HCT116 (cell line): ENCODE measurements around the gene HOXB1. TPM values are rescaled to one million over a fixed set of nuclear protein-coding genes. Genes with fewer than 3 reads are reported as not detected.

ENCODE experiments used
- ATAC-seq: fragments of 200-7000 bp; cut with Tn5 transposase; 2 replicates; pipeline ENCODE4 v1.9.1; 2020; ENCODE audit warnings: mild to moderate bottlenecking, moderate library complexity
- BruUV-seq: library from RNA; stranded (reverse); fragments of 400-500 nt; replicated peaks from 2 replicates; lab custom pipeline; 2021; lab: Mats Ljungman, UMichigan
- CTCF ChIA-PET: fragments of 300-600 bp; sonication (Branson Sonifier 250); formaldehyde crosslinking; loops from one replicate; lab custom pipeline; 2021; ENCODE audit warnings: antibody characterized with exemption; lab: Charles Lee
- POLR2A ChIA-PET: fragments of 300-600, 350-600 bp; sonication (Branson Sonifier 250); formaldehyde crosslinking; loops from one replicate; lab custom pipeline; 2021; ENCODE audit warnings: antibody characterized with exemption; lab: Charles Lee
- RAD21 ChIA-PET, 2 experiments: fragments of 300-600 bp; sonication (Branson Sonifier 250); formaldehyde crosslinking; loops; one replicate each; lab custom pipeline; 2023; ENCODE audit warnings: low total read pairs in 2 of 2; ENCODE audit not compliant: uncharacterized antibody in 2 of 2, unreplicated experiment in 2 of 2, low non-redundant PET in 1 of 2; lab: Charles Lee
- DNase-seq: peaks from one replicate; pipeline ENCODE4 v3.0.0-alpha.2; 2010; ENCODE audit warnings: low read depth, low spot score
- H2AFZ ChIP-seq: fragments of 200-600 bp; shearing (Covaris generic), sonication (generic); 2 replicates; pipeline ENCODE4 v1.6.1; 2017; ENCODE audit warnings: low read depth, mixed run types, mixed read lengths, antibody characterized with exemption, low read length; ENCODE audit not compliant: poor library complexity, severe bottlenecking
- H3K27ac ChIP-seq: 2 replicates; pipeline ENCODE4 v1.5.1; 2012; ENCODE audit warnings: low read depth, low read length
- H3K27me3 ChIP-seq: fragments of 200-600 bp; sonication (generic); 2 replicates; pipeline ENCODE4 v1.6.1; 2016; ENCODE audit warnings: mixed run types, low read length, mixed read lengths; ENCODE audit not compliant: insufficient read depth
- H3K36me3 ChIP-seq, 2 experiments: fragments of 200-500 bp in 1 of 2; fragments of 200-600 bp in 1 of 2; sonication (Bioruptor generic) in 1 of 2; sonication (generic) in 1 of 2; 2 replicates each; pipeline versions ENCODE4 v1.5.1 to v1.6.1; 2014 to 2016; ENCODE audit warnings: low read length in 2 of 2, inconsistent platforms in 1 of 2, mixed read lengths in 1 of 2, mixed run types in 1 of 2; ENCODE audit not compliant: insufficient read depth in 2 of 2, control insufficient read depth in 1 of 2
- H3K4me1 ChIP-seq, 2 experiments: fragments of 200-600 bp in 1 of 2; sonication (generic) in 1 of 2; 2 replicates each; pipeline versions ENCODE4 v1.5.1 to v1.6.1; 2012 to 2017; ENCODE audit warnings: low read length in 2 of 2, inconsistent platforms in 1 of 2, mild to moderate bottlenecking in 1 of 2, mixed read lengths in 1 of 2, mixed run types in 1 of 2, moderate library complexity in 1 of 2; ENCODE audit not compliant: insufficient read depth in 2 of 2, control insufficient read depth in 1 of 2
- H3K4me2 ChIP-seq: fragments of 200-600 bp; sonication (generic); 2 replicates; pipeline ENCODE4 v1.6.1; 2017; ENCODE audit warnings: mixed run types, low read length, mixed read lengths
- H3K4me3 ChIP-seq, 2 experiments: fragments of 200-600 bp in 1 of 2; sonication (generic) in 1 of 2; replicated peaks in 1 of 2; 2 replicates each; pipeline ENCODE4 v1.5.1; 2011 to 2016; ENCODE audit warnings: low read length in 2 of 2, control low read depth in 1 of 2, low read depth in 1 of 2, mild to moderate bottlenecking in 1 of 2, mixed read lengths in 1 of 2, mixed run types in 1 of 2
- H3K79me2 ChIP-seq: fragments of 200-600 bp; sonication (generic); 2 replicates; pipeline ENCODE4 v1.6.1; 2017; ENCODE audit warnings: mild to moderate bottlenecking, mixed run types, low read length, moderate library complexity, mixed read lengths; ENCODE audit not compliant: insufficient read depth
- H3K9ac ChIP-seq: fragments of 200-600 bp; sonication (generic); 2 replicates; pipeline ENCODE4 v1.6.1; 2016; ENCODE audit warnings: low read length, mixed read lengths
- H3K9me2 ChIP-seq: fragments of 200-600 bp; sonication (generic), shearing (Covaris generic); 2 replicates; pipeline ENCODE4 v1.6.1; 2017; ENCODE audit warnings: mixed run types, mild to moderate bottlenecking, moderate library complexity; ENCODE audit not compliant: insufficient read depth
- H3K9me3 ChIP-seq, 2 experiments: fragments of 200-500 bp in 1 of 2; fragments of 200-600 bp in 1 of 2; sonication (Bioruptor generic) in 1 of 2; sonication (generic) in 1 of 2; 2 replicates each; pipeline ENCODE4 v1.6.1; 2014 to 2017; ENCODE audit warnings: low read length in 2 of 2, mixed read lengths in 2 of 2, inconsistent platforms in 1 of 2, low read depth in 1 of 2, mild to moderate bottlenecking in 1 of 2, mixed run types in 1 of 2, moderate library complexity in 1 of 2; ENCODE audit not compliant: control insufficient read depth in 1 of 2, insufficient read depth in 1 of 2
- H4K20me1 ChIP-seq: fragments of 200-600 bp; sonication (generic), shearing (Covaris generic); 2 replicates; pipeline ENCODE4 v1.6.1; 2017; ENCODE audit warnings: mixed run types, mild to moderate bottlenecking, moderate library complexity; ENCODE audit not compliant: insufficient read depth
- CBX3 ChIP-seq: IDR thresholded peaks from 2 replicates; pipeline ENCODE4 v1.6.1; 2012; ENCODE audit warnings: low read depth
- EGR1 ChIP-seq: IDR thresholded peaks from 2 replicates; pipeline ENCODE4 v1.6.1; 2012; ENCODE audit warnings: low read depth
- POLR2AphosphoS5 ChIP-seq: IDR thresholded peaks from 2 replicates; pipeline ENCODE4 v1.6.1; 2011; ENCODE audit warnings: mild to moderate bottlenecking, low read depth, low read length, moderate library complexity
- intact Hi-C: fragments of 100-400 bp; cut with micrococcal nuclease; formaldehyde crosslinking; loops from 2 replicates; pipeline ENCODE4 v1.10.0; 2022
- total RNA-seq: library from RNA; stranded (reverse); gene quantifications from one replicate; pipeline ENCODE4 v1.2.1, GENCODE V29; 2021; ENCODE audit not compliant: unreplicated experiment
- TF ChIP-seq, protein P1 (sequence below), 3 experiments: fragments of 200-600 bp in 1 of 3; sonication (generic) in 1 of 3; IDR thresholded peaks in 2 of 3; conservative IDR thresholded peaks in 1 of 3; 2 replicates each; pipeline ENCODE4 v1.5.1; 2012 to 2017; ENCODE audit warnings: low read depth in 2 of 3, low read length in 2 of 3, antibody characterized with exemption in 1 of 3, borderline replicate concordance in 1 of 3, control low read depth in 1 of 3, mild to moderate bottlenecking in 1 of 3, mixed read lengths in 1 of 3, mixed run types in 1 of 3, moderate library complexity in 1 of 3; ENCODE audit not compliant: insufficient read depth in 1 of 3

The HOXB1 gene
- total RNA-seq, 1 experiment from 2014 or later = not detected

DNA sequence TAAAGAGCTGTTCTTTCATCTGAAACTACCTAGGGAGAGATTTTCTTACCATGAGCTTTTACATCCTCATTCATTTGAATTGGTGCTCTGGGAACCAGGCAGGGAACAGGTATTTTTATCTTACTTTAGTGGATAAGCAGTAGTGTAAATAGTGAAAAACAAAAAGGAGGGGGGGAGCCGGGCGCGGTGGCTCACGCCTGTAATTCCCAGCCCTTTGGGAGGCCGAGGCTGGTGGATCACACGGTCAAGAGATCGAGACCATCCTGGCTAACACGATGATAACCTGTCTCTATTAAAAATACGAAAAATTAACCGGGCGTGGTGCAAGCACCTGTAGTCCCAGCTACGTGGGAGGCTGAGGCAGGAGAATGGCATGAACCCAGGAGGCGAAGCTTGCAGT lies 41.0 kb downstream of the HOXB1 start:
- CTCF ChIA-PET = interaction anchor here (0.5 kb wide), 1 partner anchor 324 kb away, joined by 3 read pairs; no protein-coding TSS in a partner anchor
- BruUV-seq = no TSS peak

More for the DNA sequence above, 41.0 kb downstream of the HOXB1 start:
- Histone ChIP-seq H3K27ac (no peak overlapping the region), H3K4me3 (no peak overlapping the region), H2AFZ (peak overlapping the region; percentile 10), H3K4me1 (peaks cover 46 to 78% of the 10 kb centered on the region in 2 experiments), H3K79me2 (no peaks in the 10 kb centered on the region), H3K9ac (peak overlapping the region; percentile 9; the same call in 1 of the 2 replicates), H3K27me3 (no peaks in the 10 kb centered on the region), H3K4me2 (peak overlapping the region; percentile 42), H3K36me3 (no peaks in the 10 kb centered on the region), H3K9me3 (no peaks in the 10 kb centered on the region), H4K20me1 (no peaks in the 10 kb centered on the region), H3K9me2 (no peaks in the 10 kb centered on the region)
- ATAC-seq = no peak
- intact Hi-C loops = loop anchor here (10.0 kb wide), 2 partner anchors 125 to 465 kb away; partner anchors contain the start of genes HOXB7 and HOXB8
- no peak for TF ChIP-seq CBX3
- no peak for TF ChIP-seq POLR2AphosphoS5
- TF ChIP-seq, protein P1, sequence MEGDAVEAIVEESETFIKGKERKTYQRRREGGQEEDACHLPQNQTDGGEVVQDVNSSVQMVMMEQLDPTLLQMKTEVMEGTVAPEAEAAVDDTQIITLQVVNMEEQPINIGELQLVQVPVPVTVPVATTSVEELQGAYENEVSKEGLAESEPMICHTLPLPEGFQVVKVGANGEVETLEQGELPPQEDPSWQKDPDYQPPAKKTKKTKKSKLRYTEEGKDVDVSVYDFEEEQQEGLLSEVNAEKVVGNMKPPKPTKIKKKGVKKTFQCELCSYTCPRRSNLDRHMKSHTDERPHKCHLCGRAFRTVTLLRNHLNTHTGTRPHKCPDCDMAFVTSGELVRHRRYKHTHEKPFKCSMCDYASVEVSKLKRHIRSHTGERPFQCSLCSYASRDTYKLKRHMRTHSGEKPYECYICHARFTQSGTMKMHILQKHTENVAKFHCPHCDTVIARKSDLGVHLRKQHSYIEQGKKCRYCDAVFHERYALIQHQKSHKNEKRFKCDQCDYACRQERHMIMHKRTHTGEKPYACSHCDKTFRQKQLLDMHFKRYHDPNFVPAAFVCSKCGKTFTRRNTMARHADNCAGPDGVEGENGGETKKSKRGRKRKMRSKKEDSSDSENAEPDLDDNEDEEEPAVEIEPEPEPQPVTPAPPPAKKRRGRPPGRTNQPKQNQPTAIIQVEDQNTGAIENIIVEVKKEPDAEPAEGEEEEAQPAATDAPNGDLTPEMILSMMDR (IDR thresholded peaks at IDR 0.05 in 2 of 3, conservative IDR thresholded peaks at IDR 0.05 in 1 of 3; ENCODE audit: borderline replicate concordance in 1 of 3, insufficient read depth in 1 of 3, low read depth in 2 of 3, low read length in 2 of 3) = no peak
- TF ChIP-seq EGR1 = no peak
- RAD21 ChIA-PET = interaction anchor here in 1 of 2 experiments (0.6 kb wide), 1 partner anchor 10 kb away, joined by 3 read pairs; no protein-coding TSS in a partner anchor
- DNase-seq = no peak
- POLR2A ChIA-PET = no interaction called here
